Measurements from ENCODE around the gene PCDHGB6.
"Not testable (repeated sequence)": the region's sequence is repeated elsewhere in the genome, so short reads cannot be mapped to it uniquely, and the experiment has no call there.

Gene PCDHGB6

GRCh38 chr5:141419074-141419880 lies 11.5 kb downstream of the PCDHGB6 start:
- DNase-seq, result no peak

DNA sequence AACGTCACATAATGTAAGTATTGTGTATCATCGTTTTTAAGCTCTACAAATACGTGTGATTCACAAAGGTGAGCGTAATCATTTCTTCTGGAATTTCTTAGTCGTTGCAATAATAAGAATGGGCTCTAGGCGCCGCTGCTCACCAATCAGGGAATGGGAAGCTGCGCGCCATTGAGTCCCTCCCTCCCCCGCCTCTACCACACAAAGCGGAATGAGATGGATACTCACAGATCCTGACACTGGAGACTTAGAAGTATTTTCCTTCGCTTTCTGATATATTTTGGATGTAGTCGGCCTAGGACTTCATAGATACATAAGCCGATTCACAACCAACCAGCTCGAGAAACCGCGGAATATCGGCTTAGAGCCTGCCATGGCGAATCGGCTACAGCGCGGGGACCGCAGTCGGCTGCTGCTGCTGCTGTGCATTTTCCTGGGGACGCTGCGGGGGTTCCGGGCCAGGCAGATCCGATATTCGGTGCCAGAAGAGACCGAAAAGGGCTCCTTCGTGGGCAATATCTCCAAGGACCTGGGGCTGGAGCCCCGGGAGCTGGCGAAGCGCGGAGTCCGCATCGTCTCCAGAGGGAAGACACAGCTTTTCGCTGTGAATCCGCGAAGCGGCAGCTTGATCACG lies 13.2 kb downstream of the PCDHGB6 start, which contains the start of gene PCDHGA11:
Gene PCDHGA11, plus strand, starts transcription at position 197 of the 634 bp plus-strand sequence. Its CDS starts 177 bp downstream, at position 374.
- peak; percentile 52 for DNase-seq

- no peak for DNase-seq
These were observed 13.7 kb downstream of the PCDHGB6 start for GRCh38 chr5:141421489-141421855.

- no peak for DNase-seq
These were observed 15.0 kb downstream of the PCDHGB6 start for GRCh38 chr5:141422742-141423291.

DNA sequence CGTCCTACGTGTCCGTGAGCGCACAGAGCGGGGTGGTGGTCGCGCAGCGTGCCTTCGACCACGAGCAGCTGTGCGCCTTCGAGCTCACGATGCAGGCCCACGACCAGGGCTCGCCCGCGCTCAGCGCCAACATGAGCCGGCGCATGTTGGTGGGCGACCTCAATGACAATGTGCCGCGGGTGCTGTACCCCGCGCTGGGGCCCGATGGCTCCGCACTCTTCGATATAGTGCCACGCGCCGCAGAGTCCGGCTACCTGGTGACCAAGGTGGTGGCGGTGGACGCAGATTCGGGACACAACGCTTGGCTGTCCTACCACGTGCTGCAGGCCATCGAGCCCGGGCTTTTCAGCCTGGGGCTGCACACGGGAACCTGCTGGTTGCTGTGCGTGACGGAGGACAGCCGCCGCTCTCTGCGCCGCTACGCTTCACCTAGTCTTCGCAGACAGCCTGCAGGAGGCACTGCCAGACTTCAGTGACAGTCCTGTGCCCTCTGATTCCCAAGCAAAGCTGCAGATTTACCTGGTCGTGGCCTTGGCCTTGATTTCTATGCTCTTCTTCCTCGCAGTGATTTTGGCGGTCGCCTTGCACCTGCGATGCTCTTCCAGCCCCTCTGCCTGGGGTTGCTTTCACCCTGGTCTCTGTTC lies 20.1 kb downstream of the PCDHGB6 start:
- no peak for DNase-seq

DNA sequence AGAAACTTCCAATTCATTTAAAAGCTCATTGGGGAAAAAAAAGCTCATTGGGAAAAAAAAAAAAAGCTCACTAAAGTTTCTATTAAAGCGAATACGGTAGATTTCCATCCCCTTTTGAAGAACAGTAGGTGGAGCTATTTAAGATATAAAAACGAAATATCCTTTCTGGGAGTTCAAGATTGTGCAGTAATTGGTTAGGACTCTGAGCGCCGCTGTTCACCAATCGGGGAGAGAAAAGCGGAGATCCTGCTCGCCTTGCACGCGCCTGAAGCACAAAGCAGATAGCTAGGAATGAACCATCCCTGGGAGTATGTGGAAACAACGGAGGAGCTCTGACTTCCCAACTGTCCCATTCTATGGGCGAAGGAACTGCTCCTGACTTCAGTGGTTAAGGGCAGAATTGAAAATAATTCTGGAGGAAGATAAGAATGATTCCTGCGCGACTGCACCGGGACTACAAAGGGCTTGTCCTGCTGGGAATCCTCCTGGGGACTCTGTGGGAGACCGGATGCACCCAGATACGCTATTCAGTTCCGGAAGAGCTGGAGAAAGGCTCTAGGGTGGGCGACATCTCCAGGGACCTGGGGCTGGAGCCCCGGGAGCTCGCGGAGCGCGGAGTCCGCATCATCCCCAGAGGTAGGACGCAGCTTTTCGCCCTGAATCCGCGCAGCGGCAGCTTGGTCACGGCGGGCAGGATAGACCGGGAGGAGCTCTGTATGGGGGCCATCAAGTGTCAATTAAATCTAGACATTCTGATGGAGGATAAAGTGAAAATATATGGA lies 22.7 kb downstream of the PCDHGB6 start, which contains the start of gene PCDHGA12:
Gene PCDHGA12, plus strand, starts transcription at position 176 of the 782 bp plus-strand sequence. Its CDS starts 253 bp downstream, at position 429.
- DNase-seq, result peak; percentile 19

GRCh38 chr5:141431286-141431685 lies 23.5 kb downstream of the PCDHGB6 start:
- DNase-seq, result no peak

DNA sequence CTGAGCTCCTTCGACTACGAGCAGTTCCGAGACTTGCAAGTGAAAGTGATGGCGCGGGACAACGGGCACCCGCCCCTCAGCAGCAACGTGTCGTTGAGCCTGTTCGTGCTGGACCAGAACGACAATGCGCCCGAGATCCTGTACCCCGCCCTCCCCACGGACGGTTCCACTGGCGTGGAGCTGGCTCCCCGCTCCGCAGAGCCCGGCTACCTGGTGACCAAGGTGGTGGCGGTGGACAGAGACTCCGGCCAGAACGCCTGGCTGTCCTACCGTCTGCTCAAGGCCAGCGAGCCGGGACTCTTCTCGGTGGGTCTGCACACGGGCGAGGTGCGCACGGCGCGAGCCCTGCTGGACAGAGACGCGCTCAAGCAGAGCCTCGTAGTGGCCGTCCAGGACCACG lies 24.5 kb downstream of the PCDHGB6 start:
- DNase-seq, result not testable (repeated sequence)

DNA sequence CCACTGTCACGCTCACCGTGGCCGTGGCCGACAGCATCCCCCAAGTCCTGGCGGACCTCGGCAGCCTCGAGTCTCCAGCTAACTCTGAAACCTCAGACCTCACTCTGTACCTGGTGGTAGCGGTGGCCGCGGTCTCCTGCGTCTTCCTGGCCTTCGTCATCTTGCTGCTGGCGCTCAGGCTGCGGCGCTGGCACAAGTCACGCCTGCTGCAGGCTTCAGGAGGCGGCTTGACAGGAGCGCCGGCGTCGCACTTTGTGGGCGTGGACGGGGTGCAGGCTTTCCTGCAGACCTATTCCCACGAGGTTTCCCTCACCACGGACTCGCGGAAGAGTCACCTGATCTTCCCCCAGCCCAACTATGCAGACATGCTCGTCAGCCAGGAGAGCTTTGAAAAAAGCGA lies 24.9 kb downstream of the PCDHGB6 start:
- not testable (repeated sequence) for DNase-seq

GRCh38 chr5:141434006-141434405 lies 26.2 kb downstream of the PCDHGB6 start:
- DNase-seq, result no peak

DNA sequence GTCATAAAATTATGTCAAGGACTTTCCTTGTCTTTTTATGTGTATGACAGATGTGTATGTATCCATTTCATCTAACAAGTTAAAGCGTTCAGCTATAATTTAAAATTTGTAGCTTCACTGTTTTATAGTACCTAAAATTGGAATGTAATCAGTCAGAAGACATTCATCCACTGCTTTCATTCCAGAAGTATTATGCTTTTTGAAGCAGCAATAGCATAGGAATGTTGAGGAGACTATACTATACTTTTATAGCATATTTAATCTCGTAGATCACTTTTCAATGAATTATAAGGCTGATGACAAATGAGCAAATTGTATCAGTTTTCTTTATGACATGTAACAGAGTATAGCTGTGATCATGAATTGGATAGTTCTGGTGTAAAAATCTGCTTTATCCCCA lies 29.4 kb downstream of the PCDHGB6 start:
- DNase-seq, result no peak

- DNase-seq, result no peak
These were observed 31.8 kb downstream of the PCDHGB6 start for GRCh38 chr5:141439411-141440141.

DNA sequence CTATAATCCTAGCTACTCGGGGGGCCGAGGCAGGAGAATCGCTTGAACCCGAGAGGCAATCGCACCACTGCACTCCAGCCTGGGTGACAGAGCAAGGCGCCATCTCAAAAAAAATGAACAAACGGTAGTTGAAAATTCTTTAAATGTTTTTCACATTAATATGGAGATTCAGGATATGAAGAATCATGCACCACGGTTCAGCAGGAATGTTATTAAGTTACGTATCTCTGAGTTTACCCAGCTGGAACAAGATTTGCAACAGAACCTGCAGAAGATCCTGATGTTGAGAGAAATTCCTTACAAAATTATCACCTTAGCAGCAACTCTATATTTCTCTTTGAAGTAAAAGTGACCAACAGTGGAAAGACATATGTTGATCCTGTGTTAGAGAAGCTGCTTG lies 32.5 kb downstream of the PCDHGB6 start:
- no peak for DNase-seq

DNA sequence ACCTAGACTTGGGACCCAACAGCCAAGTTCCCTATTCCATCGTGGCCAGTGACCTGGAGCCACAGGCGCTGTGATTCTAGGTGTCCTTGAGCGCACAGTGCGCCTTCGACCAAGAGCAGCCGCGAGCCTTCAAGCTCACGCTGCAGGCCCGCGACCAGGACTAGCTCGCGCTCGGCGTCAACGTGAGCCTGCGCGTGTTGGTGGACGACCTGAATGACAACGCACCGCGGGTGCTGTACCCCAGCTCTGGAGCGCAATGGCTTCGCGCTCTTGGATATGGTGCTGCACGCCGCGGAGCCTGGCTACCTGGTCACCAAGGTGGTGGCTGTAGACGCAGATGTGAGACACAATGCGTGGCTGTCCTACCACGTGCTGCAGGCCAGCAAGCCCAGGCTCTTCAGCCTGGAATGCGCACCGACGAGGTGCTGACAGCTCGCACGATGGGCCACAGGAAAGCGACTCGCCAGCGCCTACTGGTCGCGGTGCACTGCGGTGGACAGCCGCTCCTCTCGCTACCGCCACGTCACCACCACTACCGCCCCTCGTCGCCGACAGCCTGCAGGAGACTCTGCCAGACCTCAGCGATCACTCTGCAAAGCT lies 33.9 kb downstream of the PCDHGB6 start:
- no peak for DNase-seq
